ENCODE data around the gene ATP1B3.
"Not testable (repeated sequence)": the region's sequence is repeated elsewhere in the genome, so short reads cannot be mapped to it uniquely, and the experiment has no call there.

ATP1B3 gene

DNA sequence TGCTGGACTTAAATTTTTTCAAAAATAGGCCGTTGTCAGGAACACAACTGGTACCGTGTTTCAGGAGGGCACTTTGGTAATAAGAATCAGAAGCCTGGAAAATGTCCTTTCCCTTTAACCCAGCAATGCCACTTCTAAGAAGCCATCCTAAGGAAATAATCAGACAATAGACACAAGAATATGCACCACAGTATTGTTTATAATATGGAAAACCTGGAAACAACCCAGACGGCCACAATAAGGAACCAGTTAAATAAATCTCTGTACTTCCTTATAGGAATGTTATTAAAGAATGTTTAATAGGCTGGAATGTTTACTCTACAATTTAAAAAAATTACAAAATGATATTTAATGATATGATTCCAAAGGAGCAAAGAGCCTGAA, 30.4 kb upstream of the ATP1B3 start:
- Histone ChIP-seq H3K79me2 (ENCODE audit: control insufficient read depth, low read length) (no peaks in the 10 kb centered on the region), H3K9me3 (ENCODE audit: control insufficient read depth, insufficient read depth, low read length) (no peaks in the 10 kb centered on the region), H3K27me3 (ENCODE audit: control insufficient read depth, low read length) (no peaks in the 10 kb centered on the region), H3K36me3 (ENCODE audit: control insufficient read depth, low read length) (no peaks in the 10 kb centered on the region), H3K4me3 (ENCODE audit: low read length) (no peak overlapping the region), H3K9me2 (replicated peaks; ENCODE audit: control insufficient read depth, low read length) (no peaks in the 10 kb centered on the region), H4K20me1 (ENCODE audit: control insufficient read depth, insufficient read depth, low read depth, low read length) (no peaks in the 10 kb centered on the region), H3K4me2 (ENCODE audit: low read length) (no peak overlapping the region), H3K27ac (ENCODE audit: low read depth, low read length) (no peak overlapping the region), H3F3A (ENCODE audit: control insufficient read depth, insufficient read depth) (no peaks in the 10 kb centered on the region), H3K4me1 (ENCODE audit: control insufficient read depth, low read length) (no peaks in the 10 kb centered on the region)
- TF ChIP-seq EZH2phosphoT487 (IDR thresholded peaks at IDR 0.05; ENCODE audit: borderline replicate concordance, low read length) = no peak
- TF ChIP-seq, protein P1, sequence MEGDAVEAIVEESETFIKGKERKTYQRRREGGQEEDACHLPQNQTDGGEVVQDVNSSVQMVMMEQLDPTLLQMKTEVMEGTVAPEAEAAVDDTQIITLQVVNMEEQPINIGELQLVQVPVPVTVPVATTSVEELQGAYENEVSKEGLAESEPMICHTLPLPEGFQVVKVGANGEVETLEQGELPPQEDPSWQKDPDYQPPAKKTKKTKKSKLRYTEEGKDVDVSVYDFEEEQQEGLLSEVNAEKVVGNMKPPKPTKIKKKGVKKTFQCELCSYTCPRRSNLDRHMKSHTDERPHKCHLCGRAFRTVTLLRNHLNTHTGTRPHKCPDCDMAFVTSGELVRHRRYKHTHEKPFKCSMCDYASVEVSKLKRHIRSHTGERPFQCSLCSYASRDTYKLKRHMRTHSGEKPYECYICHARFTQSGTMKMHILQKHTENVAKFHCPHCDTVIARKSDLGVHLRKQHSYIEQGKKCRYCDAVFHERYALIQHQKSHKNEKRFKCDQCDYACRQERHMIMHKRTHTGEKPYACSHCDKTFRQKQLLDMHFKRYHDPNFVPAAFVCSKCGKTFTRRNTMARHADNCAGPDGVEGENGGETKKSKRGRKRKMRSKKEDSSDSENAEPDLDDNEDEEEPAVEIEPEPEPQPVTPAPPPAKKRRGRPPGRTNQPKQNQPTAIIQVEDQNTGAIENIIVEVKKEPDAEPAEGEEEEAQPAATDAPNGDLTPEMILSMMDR (IDR thresholded peaks at IDR 0.05; ENCODE audit: low read depth, low read length, poor library complexity, severe bottlenecking) = no peak

- not testable (repeated sequence) for H3K4me2 ChIP-seq (ENCODE audit: low read length); H3K36me3 ChIP-seq (ENCODE audit: control insufficient read depth, low read length); H3K79me2 ChIP-seq (ENCODE audit: control insufficient read depth, low read length); H3F3A ChIP-seq (ENCODE audit: control insufficient read depth, insufficient read depth); H3K27ac ChIP-seq (ENCODE audit: low read depth, low read length); H3K9me2 ChIP-seq (replicated peaks; ENCODE audit: control insufficient read depth, low read length); H4K20me1 ChIP-seq (ENCODE audit: control insufficient read depth, insufficient read depth, low read depth, low read length); H3K4me3 ChIP-seq (ENCODE audit: low read length); H3K9me3 ChIP-seq (ENCODE audit: control insufficient read depth, insufficient read depth, low read length); H3K27me3 ChIP-seq (ENCODE audit: control insufficient read depth, low read length); H3K4me1 ChIP-seq (ENCODE audit: control insufficient read depth, low read length)
Observed at GRCh38 chr3:141848159-141848748, 28.2 kb upstream of the ATP1B3 start.

GRCh38 chr3:141849056-141849815, 27.2 kb upstream of the ATP1B3 start:
- no peak overlapping the region for H3K27ac ChIP-seq (ENCODE audit: low read depth, low read length)
- H3K9me2 ChIP-seq (replicated peaks; ENCODE audit: control insufficient read depth, low read length) = no peaks in the 10 kb centered on the region
- no peaks in the 10 kb centered on the region for H3K4me1 ChIP-seq (ENCODE audit: control insufficient read depth, low read length)
- no peaks in the 10 kb centered on the region for H3K79me2 ChIP-seq (ENCODE audit: control insufficient read depth, low read length)
- no peak overlapping the region for H3K4me2 ChIP-seq (ENCODE audit: low read length)
- no peaks in the 10 kb centered on the region for H4K20me1 ChIP-seq (ENCODE audit: control insufficient read depth, insufficient read depth, low read depth, low read length)
- H3F3A ChIP-seq (ENCODE audit: control insufficient read depth, insufficient read depth) = no peaks in the 10 kb centered on the region
- H3K36me3 ChIP-seq (ENCODE audit: control insufficient read depth, low read length) = no peaks in the 10 kb centered on the region
- H3K4me3 ChIP-seq (ENCODE audit: low read length) = no peak overlapping the region
- H3K9me3 ChIP-seq (ENCODE audit: control insufficient read depth, insufficient read depth, low read length) = no peaks in the 10 kb centered on the region
- no peaks in the 10 kb centered on the region for H3K27me3 ChIP-seq (ENCODE audit: control insufficient read depth, low read length)
- TF ChIP-seq, protein P1 (IDR thresholded peaks at IDR 0.05; ENCODE audit: low read depth, low read length, poor library complexity, severe bottlenecking) = no peak
- no peak for TF ChIP-seq EZH2phosphoT487 (IDR thresholded peaks at IDR 0.05; ENCODE audit: borderline replicate concordance, low read length)

DNA sequence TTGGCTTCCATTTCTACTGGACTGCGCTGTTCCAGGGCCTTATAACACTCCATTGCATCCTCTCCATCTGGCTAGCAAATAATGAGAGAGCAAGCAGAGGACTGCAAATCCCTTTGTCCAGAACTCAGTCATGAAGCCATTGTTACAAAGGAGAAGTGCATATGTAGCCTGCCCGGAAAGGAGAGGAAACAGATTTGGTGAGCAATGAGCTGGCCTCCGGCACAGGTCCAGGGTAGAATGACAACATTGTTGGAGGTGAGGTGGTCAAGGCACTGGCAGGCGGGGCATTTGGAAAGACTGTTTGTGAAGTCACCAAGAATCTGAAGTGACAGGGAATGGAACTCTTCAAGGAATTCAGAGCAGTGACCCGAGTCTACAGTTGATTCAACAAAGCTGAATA, 25.0 kb upstream of the ATP1B3 start:
- no peaks in the 10 kb centered on the region for H4K20me1 ChIP-seq (ENCODE audit: control insufficient read depth, insufficient read depth, low read depth, low read length)
- no peaks in the 10 kb centered on the region for H3K79me2 ChIP-seq (ENCODE audit: control insufficient read depth, low read length)
- TF ChIP-seq, protein P1 (IDR thresholded peaks at IDR 0.05; ENCODE audit: low read depth, low read length, poor library complexity, severe bottlenecking) = no peak
- no peak for TF ChIP-seq EZH2phosphoT487 (IDR thresholded peaks at IDR 0.05; ENCODE audit: borderline replicate concordance, low read length)
- H3K4me3 ChIP-seq (ENCODE audit: low read length) = no peak overlapping the region
- no peaks in the 10 kb centered on the region for H3K9me2 ChIP-seq (replicated peaks; ENCODE audit: control insufficient read depth, low read length)
- no peaks in the 10 kb centered on the region for H3K9me3 ChIP-seq (ENCODE audit: control insufficient read depth, insufficient read depth, low read length)
- H3K27me3 ChIP-seq (ENCODE audit: control insufficient read depth, low read length) = no peaks in the 10 kb centered on the region
- no peaks in the 10 kb centered on the region for H3K4me1 ChIP-seq (ENCODE audit: control insufficient read depth, low read length)
- H3F3A ChIP-seq (ENCODE audit: control insufficient read depth, insufficient read depth) = no peaks in the 10 kb centered on the region
- no peaks in the 10 kb centered on the region for H3K36me3 ChIP-seq (ENCODE audit: control insufficient read depth, low read length)
- no peak overlapping the region for H3K4me2 ChIP-seq (ENCODE audit: low read length)
- H3K27ac ChIP-seq (ENCODE audit: low read depth, low read length) = no peak overlapping the region
